HepG2 (cell line): Measurements from ENCODE around the gene TLCD1. TPM values are rescaled to one million over a fixed set of nuclear protein-coding genes. Genes with fewer than 3 reads are reported as not detected.

Experiments
- NFATC3 ChIP-seq: sonication (generic); formaldehyde crosslinking; IDR thresholded peaks from 2 replicates; pipeline ENCODE4 v1.5.1; 2020; ENCODE audit warnings: mild to moderate bottlenecking, missing genetic modification reagents
- POGZ ChIP-seq: sonication (generic); formaldehyde crosslinking; IDR thresholded peaks from 2 replicates; pipeline ENCODE4 v1.4.0; 2020; ENCODE audit warnings: mild to moderate bottlenecking, missing genetic modification reagents
- SALL1 ChIP-seq: sonication (generic); formaldehyde crosslinking; IDR thresholded peaks from 2 replicates; pipeline ENCODE4 v1.8.0; 2022; ENCODE audit warnings: mild to moderate bottlenecking, missing genetic modification reagents
- SP1 ChIP-seq, 2 experiments: fragments of 450-650 bp in 1 of 2; sonication (generic) in 1 of 2; formaldehyde crosslinking in 1 of 2; IDR thresholded peaks; 2 replicates each; pipeline versions ENCODE4 v1.4.0 to v1.6.1; 2016 to 2020; ENCODE audit warnings: missing genetic modification reagents in 1 of 2
- TFDP2 ChIP-seq: sonication (generic); formaldehyde crosslinking; IDR thresholded peaks from 2 replicates; pipeline ENCODE4 v1.4.0; 2020; ENCODE audit warnings: missing genetic modification reagents
- ZNF318 ChIP-seq: sonication (generic); formaldehyde crosslinking; IDR thresholded peaks from 2 replicates; pipeline ENCODE4 v1.4.0; 2020; ENCODE audit warnings: mild to moderate bottlenecking, missing genetic modification reagents
- polyA plus RNA-seq, 8 experiments: library from polyadenylated mRNA; depleted of rRNA in 3 of 8; stranded (reverse) in 7 of 8; unstranded in 1 of 8; fragments of >200 nt; fragmentation: Illumina TruSeq in 4 of 8; extraction: Trizol in 4 of 8; gene quantifications; 2 replicates each; pipeline versions ENCODE4 v1.2.1 to v1.2.3, GENCODE V29; 2011 to 2016; ENCODE audit warnings: low read depth in 4 of 8, missing spikeins in 1 of 8, mixed read lengths in 1 of 8; ENCODE audit not compliant: insufficient read depth in 1 of 8
- total RNA-seq, 5 experiments: library from RNA; depleted of rRNA; stranded (reverse); fragments of >200 nt; fragmentation: Illumina TruSeq; extraction: Trizol; gene quantifications; 2 replicates each; pipeline ENCODE4 v1.2.3, GENCODE V29; 2016; ENCODE audit warnings: low read depth in 1 of 5

Gene TLCD1
- total and polyA plus RNA-seq, 2 of the 13 experiments (the other 11 are each of a cell fraction or from before 2014, with no cell fraction given): 14.9 to 19.6 TPM

- TF ChIP-seq ZNF318 (CRISPR knock-in tag) (no peak), NFATC3 (CRISPR knock-in tag) (no peak), TFDP2 (CRISPR knock-in tag) (no peak), SP1 (IDR thresholded peaks at IDR 0.05) (no peak), SP1 (CRISPR knock-in tag; IDR thresholded peaks at IDR 0.05) (no peak), POGZ (CRISPR knock-in tag) (no peak), SALL1 (CRISPR knock-in tag) (no peak)
These were observed 29.5 kb upstream of the TLCD1 start (continued) for GRCh38 chr17:28755486-28755885.
